K562 (cell line): ENCODE results near the gene SEPHS2. TPM values are rescaled to one million over a fixed set of nuclear protein-coding genes. Genes with fewer than 3 reads are reported as not detected.

Experiments used
- ELF1 ChIP-seq: fragments of 200-800 bp; sonication (Bioruptor generic); IDR thresholded peaks from 2 replicates; pipeline ENCODE4 v1.6.1; 2016; ENCODE audit warnings: missing genetic modification characterization, missing compliant biosample characterization
- ETV1 ChIP-seq: fragments of 450-650 bp; conservative IDR thresholded peaks from 2 replicates; pipeline ENCODE4 v1.6.1; 2016; ENCODE audit warnings: missing genetic modification characterization, control low read depth, low read depth, missing compliant biosample characterization
- GABPB1 ChIP-seq: sonication (generic); formaldehyde crosslinking; IDR thresholded peaks from 2 replicates; pipeline ENCODE4 v1.8.0; 2022; ENCODE audit warnings: mild to moderate bottlenecking, missing genetic modification reagents
- HNRNPLL ChIP-seq: fragments of 200-400 bp; formaldehyde crosslinking; IDR thresholded peaks from 2 replicates; pipeline ENCODE4 v1.6.1; 2017; ENCODE audit warnings: low read length, low read depth, mild to moderate bottlenecking; ENCODE audit not compliant: poor library complexity, severe bottlenecking
- HSF4 ChIP-seq: fragments of 250-450 bp; sonication (Bioruptor Pico); IDR thresholded peaks from 2 replicates; pipeline ENCODE4 v2.1.2; 2022; ENCODE audit warnings: mild to moderate bottlenecking, moderate library complexity, borderline replicate concordance
- NFIX ChIP-seq: fragments of 250-450 bp; sonication (Bioruptor Pico); IDR thresholded peaks from 2 replicates; pipeline ENCODE4 v1.4.0; 2020; ENCODE audit warnings: low read depth, mild to moderate bottlenecking, moderate library complexity
- PRPF4 ChIP-seq: fragments of 200-400 bp; formaldehyde crosslinking; IDR thresholded peaks from one replicate; pipeline ENCODE4 v1.6.1; 2017; ENCODE audit warnings: low read length, low read depth, mild to moderate bottlenecking; ENCODE audit not compliant: insufficient read depth, poor library complexity, severe bottlenecking
- SAFB2 ChIP-seq: fragments of 200-400 bp; formaldehyde crosslinking; IDR thresholded peaks from 2 replicates; pipeline ENCODE4 v1.6.1; 2018; ENCODE audit warnings: borderline replicate concordance, low read length, low read depth, moderate library complexity; ENCODE audit not compliant: severe bottlenecking
- SRSF7 ChIP-seq: fragments of 200-400 bp; formaldehyde crosslinking; optimal IDR thresholded peaks from 2 replicates; pipeline ENCODE3; 2017; ENCODE audit warnings: mild to moderate bottlenecking, low read depth, low read length
- TAF7 ChIP-seq: fragments of 450-650 bp; IDR thresholded peaks from 2 replicates; pipeline ENCODE4 v1.6.1; 2016; ENCODE audit warnings: missing genetic modification characterization, missing compliant biosample characterization
- TGIF2 ChIP-seq: sonication (generic); formaldehyde crosslinking; IDR thresholded peaks from 2 replicates; pipeline ENCODE4 v1.8.1; 2022; ENCODE audit warnings: mild to moderate bottlenecking, missing genetic modification reagents, moderate library complexity
- YY1 ChIP-seq, 3 experiments: IDR thresholded peaks; 2 replicates each; pipeline ENCODE4 v1.6.1; 2011; ENCODE audit warnings: low read length in 2 of 3, mild to moderate bottlenecking in 2 of 3, moderate library complexity in 2 of 3, borderline replicate concordance in 1 of 3, control low read depth in 1 of 3, low read depth in 1 of 3; ENCODE audit not compliant: insufficient read depth in 3 of 3, insufficient replicate concordance in 2 of 3, control insufficient read depth in 1 of 3, insufficient read length in 1 of 3; ENCODE audit errors: extremely low read depth in 1 of 3
- ZBTB9 ChIP-seq: fragments of 450-650 bp; formaldehyde crosslinking; IDR thresholded peaks from 2 replicates; pipeline ENCODE4 v1.4.0; 2020; ENCODE audit warnings: mild to moderate bottlenecking, moderate library complexity
- ZEB2 ChIP-seq: fragments of 450-650 bp; IDR thresholded peaks from 2 replicates; pipeline ENCODE4 v1.6.1; 2016
- ZKSCAN1 ChIP-seq: fragments of 150-350 bp; IDR thresholded peaks from 2 replicates; pipeline ENCODE4 v1.6.1; 2016; ENCODE audit warnings: low read depth, low read length
- ZNF436 ChIP-seq: fragments of 250-450, 450-650 bp; sonication (Bioruptor Pico); formaldehyde crosslinking; IDR thresholded peaks from 2 replicates; pipeline ENCODE4 v1.7.0; 2020; ENCODE audit warnings: mild to moderate bottlenecking
- ZNF512 ChIP-seq: IDR thresholded peaks from 2 replicates; pipeline ENCODE4 v1.6.1; 2016; ENCODE audit warnings: missing genetic modification characterization, missing compliant biosample characterization
- ZNF707 ChIP-seq: fragments of 250-450 bp; sonication (Bioruptor Pico); conservative IDR thresholded peaks from 2 replicates; pipeline ENCODE4 v1.8.0; 2022; ENCODE audit warnings: inconsistent platforms, mild to moderate bottlenecking, moderate library complexity
- ZNF740 ChIP-seq, 3 experiments: fragments of 200-800 bp in 1 of 3; sonication (Bioruptor generic) in 1 of 3; sonication (generic) in 1 of 3; formaldehyde crosslinking in 1 of 3; IDR thresholded peaks; 2 replicates each; pipeline versions ENCODE4 v1.6.1 to v1.8.0; 2016 to 2022; ENCODE audit warnings: mild to moderate bottlenecking in 2 of 3, missing compliant biosample characterization in 2 of 3, missing genetic modification characterization in 2 of 3, missing genetic modification reagents in 1 of 3
- ZNF77 ChIP-seq: fragments of 250-450 bp; sonication (Bioruptor Pico); IDR thresholded peaks from 2 replicates; pipeline ENCODE4 v1.5.0; 2020
- ZZZ3 ChIP-seq: fragments of 450-650 bp; IDR thresholded peaks from 2 replicates; pipeline ENCODE4 v1.6.1; 2016; ENCODE audit warnings: antibody characterized with exemption, mild to moderate bottlenecking, moderate library complexity
- polyA plus RNA-seq, 8 experiments: library from polyadenylated mRNA; depleted of rRNA in 4 of 8; stranded (reverse) in 5 of 8; unstranded in 3 of 8; fragments of >200 nt; fragmentation: Nextera tagmentation in 2 of 8; fragmentation: Illumina TruSeq in 1 of 8; extraction: Ambion mirVana in 2 of 8; extraction: Trizol in 1 of 8; gene quantifications; 2 replicates each; pipeline versions ENCODE4 v1.2.1 to v1.2.3, GENCODE V29; 2011 to 2014; ENCODE audit warnings: inconsistent platforms in 1 of 8, missing spikeins in 1 of 8
- total RNA-seq, 7 experiments: library from RNA; depleted of rRNA in 6 of 7; stranded (reverse); fragments of >200 nt in 6 of 7; fragmentation: Illumina TruSeq in 2 of 7; extraction: Trizol in 2 of 7; gene quantifications; 2 replicates each; pipeline versions ENCODE4 v1.2.1 to v1.2.3, GENCODE V29; 2011 to 2021; ENCODE audit warnings: low replicate concordance in 1 of 7

Gene SEPHS2
- total and polyA plus RNA-seq, 9 of the 15 experiments (the other 6 are each of a cell fraction or from before 2014, with no cell fraction given) = 20.9 to 90.6 (median 43.4) TPM

GRCh38 chr16:30407102-30407803 lies 38.4 kb downstream of the SEPHS2 start, which contains the start of gene ZNF771 (continued):
- no peak for TF ChIP-seq TAF7
- TF ChIP-seq HSF4 (CRISPR knock-in tag) = no peak
- no peak for TF ChIP-seq ZNF740 (CRISPR knock-in tag; IDR thresholded peaks at IDR 0.05)
- no peak; a peak in 1 of 4 replicates for TF ChIP-seq ZNF740 (tag; IDR thresholded peaks at IDR 0.05)
- TF ChIP-seq ZEB2 = peak; percentile 53; the same call in 1 of the 2 replicates
- no peak for TF ChIP-seq ZNF707
- no peak for TF ChIP-seq NFIX
- TF ChIP-seq HNRNPLL = peak; percentile 44
- peak in 1 of 3 experiments; percentile 54 for TF ChIP-seq YY1 (IDR thresholded peaks at IDR 0.05; ENCODE audit: borderline replicate concordance in 1 of 3, control insufficient read depth in 1 of 3, extremely low read depth in 1 of 3, insufficient read depth in 3 of 3, insufficient read length in 1 of 3, insufficient replicate concordance in 2 of 3, low read depth in 1 of 3, low read length in 2 of 3)
- no peak for TF ChIP-seq ZNF512 (tag)
- no peak for TF ChIP-seq ZNF436 (CRISPR knock-in tag)
- 0 out of 2 replicates have a peak, but pooled peaks have one; percentile 11 for TF ChIP-seq ZBTB9 (CRISPR knock-in tag)
- no peak for TF ChIP-seq TGIF2 (CRISPR knock-in tag)
- no peak for TF ChIP-seq ELF1 (tag)
- TF ChIP-seq PRPF4 = no peak
- no peak for TF ChIP-seq ZKSCAN1
- no peak for TF ChIP-seq ZZZ3
- TF ChIP-seq ETV1 = no peak
- TF ChIP-seq GABPB1 (CRISPR knock-in tag) = peak; percentile 21; the same call in 1 of the 2 replicates
- no peak for TF ChIP-seq ZNF77 (CRISPR knock-in tag)
- TF ChIP-seq SAFB2 = no peak
- TF ChIP-seq SRSF7 = no peak
